OCI-LY3 (cell line): ENCODE measurements around the gene ZBTB7C.

Experiments used
- H2AFZ ChIP-seq: fragments of 200-600, 300-600 bp; shearing (Covaris generic); 2 replicates; pipeline ENCODE4 v1.6.0; 2014; ENCODE audit warnings: antibody characterized with exemption, low read depth, low read length
- H3K27ac ChIP-seq: fragments of 200-600, 300-600 bp; sonication (generic); 2 replicates; pipeline ENCODE4 v1.5.1; 2014; ENCODE audit warnings: mild to moderate bottlenecking, low read length, moderate library complexity, mixed read lengths
- H3K27me3 ChIP-seq: fragments of 200-600, 300-600 bp; sonication (generic); 2 replicates; pipeline ENCODE4 v1.6.1; 2014; ENCODE audit warnings: low read depth, low read length, mixed read lengths
- H3K36me3 ChIP-seq: fragments of 200-600, 300-600 bp; sonication (generic); replicated peaks from 2 replicates; pipeline ENCODE3; 2014; ENCODE audit warnings: low read depth, low read length, mixed read lengths
- H3K4me1 ChIP-seq: fragments of 300-600, 200-600 bp; sonication (generic); 2 replicates; pipeline ENCODE4 v1.6.1; 2014; ENCODE audit warnings: low read length, mixed read lengths
- H3K4me2 ChIP-seq: fragments of 200-600, 300-600 bp; sonication (generic); 2 replicates; pipeline ENCODE4 v1.6.1; 2014; ENCODE audit warnings: low read length, mixed read lengths
- H3K4me3 ChIP-seq: fragments of 300-600, 200-600 bp; sonication (generic); 2 replicates; pipeline ENCODE4 v1.5.1; 2014; ENCODE audit warnings: antibody characterized with exemption, mild to moderate bottlenecking, low read length, moderate library complexity
- H3K79me2 ChIP-seq: fragments of 300-600, 200-600 bp; shearing (Covaris generic); 2 replicates; pipeline ENCODE4 v1.6.1; 2014; ENCODE audit warnings: mild to moderate bottlenecking, low read length, mixed read lengths
- H3K9ac ChIP-seq: fragments of 300-600, 200-600 bp; shearing (Covaris generic); 2 replicates; pipeline ENCODE4 v1.6.0; 2014; ENCODE audit warnings: mild to moderate bottlenecking, low read length, moderate library complexity
- H3K9me3 ChIP-seq: fragments of 200-600, 300-600 bp; shearing (Covaris generic); 2 replicates; pipeline ENCODE4 v1.6.1; 2014; ENCODE audit warnings: low read length, mixed read lengths; ENCODE audit not compliant: insufficient read depth
- H4K20me1 ChIP-seq: fragments of 200-600, 300-600 bp; sonication (generic); 2 replicates; pipeline ENCODE4 v1.6.1; 2016; ENCODE audit warnings: low read length, mixed read lengths; ENCODE audit not compliant: insufficient read depth
- CTCF ChIP-seq: fragments of 200-600, 300-600 bp; sonication (generic); IDR thresholded peaks from 2 replicates; pipeline ENCODE4 v1.5.1; 2014; ENCODE audit warnings: antibody characterized with exemption, low read length, low read depth
- EZH2phosphoT487 ChIP-seq: fragments of 200-600 bp; shearing (Covaris generic); IDR thresholded peaks from 2 replicates; pipeline ENCODE4 v1.6.1; 2018; ENCODE audit warnings: antibody characterized with exemption, mixed run types, low read depth

ZBTB7C gene

GRCh38 chr18:47990981-47991380 lies 418.2 kb downstream of the ZBTB7C start:
- Histone ChIP-seq H3K27me3 (peaks cover 29% of the 10 kb centered on the region), H2AFZ (no peak overlapping the region), H3K9me3 (no peaks in the 10 kb centered on the region), H4K20me1 (no peaks in the 10 kb centered on the region), H3K4me1 (peaks cover 5% of the 10 kb centered on the region; the same call in 1 of the 2 replicates), H3K4me3 (no peak overlapping the region), H3K4me2 (no peak overlapping the region), H3K79me2 (no peaks in the 10 kb centered on the region), H3K27ac (no peak overlapping the region), H3K9ac (no peak overlapping the region), H3K36me3 (no peaks in the 10 kb centered on the region)
- no peak for TF ChIP-seq EZH2phosphoT487
- no peak for TF ChIP-seq CTCF

- H3K27me3 ChIP-seq, result peaks cover 31% of the 10 kb centered on the region
- H3K4me3 ChIP-seq, result no peak overlapping the region
- no peak overlapping the region for H2AFZ ChIP-seq
- H3K36me3 ChIP-seq, result no peaks in the 10 kb centered on the region
- H3K27ac ChIP-seq, result no peak overlapping the region
- H4K20me1 ChIP-seq, result no peaks in the 10 kb centered on the region
- no peak for TF ChIP-seq CTCF
- H3K9ac ChIP-seq, result no peak overlapping the region
- H3K9me3 ChIP-seq, result no peaks in the 10 kb centered on the region
- peaks cover 5% of the 10 kb centered on the region; the same call in 1 of the 2 replicates for H3K4me1 ChIP-seq
- no peak overlapping the region for H3K4me2 ChIP-seq
- no peaks in the 10 kb centered on the region for H3K79me2 ChIP-seq
Observed at GRCh38 chr18:47987388-47987699, 421.8 kb downstream of the ZBTB7C start.

- no peaks in the 10 kb centered on the region for H3K79me2 ChIP-seq
- TF ChIP-seq CTCF (no peak), EZH2phosphoT487 (no peak)
- peaks cover 5% of the 10 kb centered on the region; the same call in 1 of the 2 replicates for H3K4me1 ChIP-seq
- H3K9ac ChIP-seq, result no peak overlapping the region
- H3K9me3 ChIP-seq, result no peaks in the 10 kb centered on the region
- H4K20me1 ChIP-seq, result no peaks in the 10 kb centered on the region
- no peak overlapping the region for H3K4me3 ChIP-seq
- peaks cover 29% of the 10 kb centered on the region for H3K27me3 ChIP-seq
- H3K4me2 ChIP-seq, result no peak overlapping the region
- H3K36me3 ChIP-seq, result no peaks in the 10 kb centered on the region
- no peak overlapping the region for H3K27ac ChIP-seq
- H2AFZ ChIP-seq, result no peak overlapping the region
Observed at GRCh38 chr18:47986620-47987387, 422.4 kb downstream of the ZBTB7C start.

GRCh38 chr18:47985866-47986265 lies 423.3 kb downstream of the ZBTB7C start:
- H3K4me2 ChIP-seq, result no peak overlapping the region
- no peak overlapping the region for H2AFZ ChIP-seq
- H4K20me1 ChIP-seq, result no peaks in the 10 kb centered on the region
- no peak overlapping the region for H3K9ac ChIP-seq
- no peaks in the 10 kb centered on the region for H3K79me2 ChIP-seq
- H3K36me3 ChIP-seq, result no peaks in the 10 kb centered on the region
- no peaks in the 10 kb centered on the region for H3K9me3 ChIP-seq
- H3K27ac ChIP-seq, result no peak overlapping the region
- no peak for TF ChIP-seq EZH2phosphoT487
- TF ChIP-seq CTCF, result no peak
- no peak overlapping the region for H3K4me3 ChIP-seq
- H3K4me1 ChIP-seq, result peaks cover 5% of the 10 kb centered on the region; the same call in 1 of the 2 replicates
- H3K27me3 ChIP-seq, result peaks cover 20% of the 10 kb centered on the region
